Activated naive CD4-positive, alpha-beta T cell treated with anti-CD3 and anti-CD28 coated beads, Interleukin-2, amount 10 ng/mL, durations not matched to agents 7 days and 5 days (primary cell): Measurements from ENCODE around the gene CYP4F3.
A peak's percentile ranks its signal among the peaks of the same experiment; 100 is the strongest.
"Not testable (repeated sequence)": the region's sequence is repeated elsewhere in the genome, so short reads cannot be mapped to it uniquely, and the experiment has no call there.

Experiments
- CTCF ChIA-PET: fragments of 350-600 bp; sonication (Branson Sonifier 250); formaldehyde crosslinking; loops from one replicate; lab custom pipeline; 2021; ENCODE audit warnings: antibody characterized with exemption; lab: Charles Lee
- DNase-seq: peaks from one replicate; pipeline ENCODE4 v3.0.0-alpha.2; 2020
- H3K27ac Mint-ChIP-seq: one replicate; pipeline ENCODE4 v1.8.0; 2021; ENCODE audit warnings: mild to moderate bottlenecking, moderate library complexity, mixed read lengths
- H3K27me3 Mint-ChIP-seq: one replicate; pipeline ENCODE4 v1.8.0; 2021; ENCODE audit warnings: mild to moderate bottlenecking, mixed read lengths
- H3K36me3 Mint-ChIP-seq: one replicate; pipeline ENCODE4 v1.8.0; 2021; ENCODE audit warnings: mixed read lengths
- H3K4me1 Mint-ChIP-seq: one replicate; pipeline ENCODE4 v1.8.0; 2021; ENCODE audit warnings: mixed read lengths
- H3K4me3 Mint-ChIP-seq: one replicate; pipeline ENCODE4 v1.8.0; 2021; ENCODE audit warnings: mild to moderate bottlenecking, moderate library complexity, mixed read lengths
- H3K9me3 Mint-ChIP-seq: one replicate; pipeline ENCODE4 v1.8.0; 2021; ENCODE audit warnings: mixed read lengths

The CYP4F3 gene

GRCh38 chr19:15669440-15669839, 28.7 kb downstream of the CYP4F3 start:
- Mint-ChIP-seq H3K9me3 (no peaks in the 10 kb centered on the region), H3K4me1 (no peaks in the 10 kb centered on the region), H3K27me3 (no peaks in the 10 kb centered on the region), H3K27ac (no peak overlapping the region), H3K36me3 (no peaks in the 10 kb centered on the region), H3K4me3 (no peak overlapping the region)
- no peak for DNase-seq
- CTCF ChIA-PET = no interaction called here

GRCh38 chr19:15669891-15670290, 29.2 kb downstream of the CYP4F3 start:
- Mint-ChIP-seq H3K4me1 (no peaks in the 10 kb centered on the region), H3K27ac (no peak overlapping the region), H3K27me3 (no peaks in the 10 kb centered on the region), H3K4me3 (no peak overlapping the region), H3K36me3 (no peaks in the 10 kb centered on the region), H3K9me3 (no peaks in the 10 kb centered on the region)
- CTCF ChIA-PET = no interaction called here
- DNase-seq = no peak

- no peak for DNase-seq
- H3K27me3 Mint-ChIP-seq = no peaks in the 10 kb centered on the region
- no peaks in the 10 kb centered on the region for H3K9me3 Mint-ChIP-seq
- H3K4me3 Mint-ChIP-seq = no peak overlapping the region
- no peak overlapping the region for H3K27ac Mint-ChIP-seq
- CTCF ChIA-PET = no interaction called here
- H3K4me1 Mint-ChIP-seq = no peaks in the 10 kb centered on the region
- H3K36me3 Mint-ChIP-seq = no peaks in the 10 kb centered on the region
These were observed 30.6 kb downstream of the CYP4F3 start for GRCh38 chr19:15671237-15671821.

GRCh38 chr19:15671891-15672579, 31.3 kb downstream of the CYP4F3 start:
- no peaks in the 10 kb centered on the region for H3K9me3 Mint-ChIP-seq
- CTCF ChIA-PET = no interaction called here
- no peaks in the 10 kb centered on the region for H3K4me1 Mint-ChIP-seq
- no peak for DNase-seq
- H3K36me3 Mint-ChIP-seq = no peaks in the 10 kb centered on the region
- no peak overlapping the region for H3K27ac Mint-ChIP-seq
- no peak overlapping the region for H3K4me3 Mint-ChIP-seq
- no peaks in the 10 kb centered on the region for H3K27me3 Mint-ChIP-seq

GRCh38 chr19:15672580-15673175, 32.0 kb downstream of the CYP4F3 start, which contains the start of gene CYP4F12:
Gene CYP4F12, plus strand, starts transcription at chr19:15673087. Its CDS starts 443 bp downstream, at chr19:15673530.
- Mint-ChIP-seq H3K9me3 (peaks cover 2% of the 10 kb centered on the region), H3K4me1 (no peaks in the 10 kb centered on the region), H3K27me3 (no peaks in the 10 kb centered on the region), H3K4me3 (no peak within 1 kb of the TSS), H3K36me3 (no peaks in the 10 kb centered on the region), H3K27ac (no peak within 1 kb of the TSS)
- CTCF ChIA-PET = no interaction called here
- no peak for DNase-seq

GRCh38 chr19:15673176-15673654, 32.5 kb downstream of the CYP4F3 start:
- CTCF ChIA-PET = no interaction called here
- Mint-ChIP-seq H3K4me1 (no peaks in the 10 kb centered on the region), H3K9me3 (peaks cover 4% of the 10 kb centered on the region), H3K27ac (no peak overlapping the region), H3K36me3 (no peaks in the 10 kb centered on the region), H3K4me3 (no peak overlapping the region), H3K27me3 (no peaks in the 10 kb centered on the region)
- DNase-seq = no peak

- Mint-ChIP-seq H3K4me1 (no peaks in the 10 kb centered on the region), H3K27ac (no peak overlapping the region), H3K4me3 (no peak overlapping the region), H3K9me3 (peaks cover 4% of the 10 kb centered on the region), H3K36me3 (no peaks in the 10 kb centered on the region), H3K27me3 (no peaks in the 10 kb centered on the region)
- CTCF ChIA-PET = no interaction called here
- DNase-seq = no peak
These were observed 34.9 kb downstream of the CYP4F3 start for GRCh38 chr19:15675560-15675959.

- no peak for DNase-seq
- CTCF ChIA-PET = no interaction called here
- no peaks in the 10 kb centered on the region for H3K36me3 Mint-ChIP-seq
- H3K27me3 Mint-ChIP-seq = peaks cover 4% of the 10 kb centered on the region
- H3K4me1 Mint-ChIP-seq = no peaks in the 10 kb centered on the region
- H3K9me3 Mint-ChIP-seq = peaks cover 4% of the 10 kb centered on the region
- H3K27ac Mint-ChIP-seq = no peak overlapping the region
- H3K4me3 Mint-ChIP-seq = no peak overlapping the region
These were observed 38.4 kb downstream of the CYP4F3 start for GRCh38 chr19:15679089-15679488.

GRCh38 chr19:15679865-15680264, 39.2 kb downstream of the CYP4F3 start:
- H3K27ac Mint-ChIP-seq, H3K9me3 Mint-ChIP-seq, CTCF ChIA-PET, DNase-seq, H3K4me3 Mint-ChIP-seq, H3K27me3 Mint-ChIP-seq, H3K4me1 Mint-ChIP-seq, H3K36me3 Mint-ChIP-seq: not testable (repeated sequence)

GRCh38 chr19:15680478-15681322, 40.0 kb downstream of the CYP4F3 start:
- no peaks in the 10 kb centered on the region for H3K36me3 Mint-ChIP-seq
- CTCF ChIA-PET = no interaction called here
- no peaks in the 10 kb centered on the region for H3K4me1 Mint-ChIP-seq
- no peak overlapping the region for H3K4me3 Mint-ChIP-seq
- H3K27ac Mint-ChIP-seq = no peak overlapping the region
- peaks cover 7% of the 10 kb centered on the region for H3K27me3 Mint-ChIP-seq
- peaks cover 4% of the 10 kb centered on the region for H3K9me3 Mint-ChIP-seq
- no peak for DNase-seq

- DNase-seq = no peak
- Mint-ChIP-seq H3K27me3 (peaks cover 19% of the 10 kb centered on the region), H3K36me3 (no peaks in the 10 kb centered on the region), H3K9me3 (no peaks in the 10 kb centered on the region), H3K27ac (no peak overlapping the region), H3K4me3 (no peak overlapping the region), H3K4me1 (no peaks in the 10 kb centered on the region)
- CTCF ChIA-PET = interaction anchor here (1.1 kb wide), 1 partner anchor 56 kb away, joined by 3 read pairs; no protein-coding TSS in a partner anchor
These were observed 42.7 kb downstream of the CYP4F3 start for GRCh38 chr19:15683411-15683810.

GRCh38 chr19:15684828-15685227, 44.1 kb downstream of the CYP4F3 start:
- CTCF ChIA-PET = no interaction called here
- H3K4me1 Mint-ChIP-seq = no peaks in the 10 kb centered on the region
- H3K4me3 Mint-ChIP-seq = no peak overlapping the region
- H3K36me3 Mint-ChIP-seq = no peaks in the 10 kb centered on the region
- DNase-seq = peak; percentile 40
- no peak overlapping the region for H3K27ac Mint-ChIP-seq
- peaks cover 19% of the 10 kb centered on the region for H3K27me3 Mint-ChIP-seq
- no peaks in the 10 kb centered on the region for H3K9me3 Mint-ChIP-seq

- Mint-ChIP-seq H3K4me1 (no peaks in the 10 kb centered on the region), H3K9me3 (no peaks in the 10 kb centered on the region), H3K4me3 (no peak overlapping the region), H3K27ac (no peak overlapping the region), H3K36me3 (no peaks in the 10 kb centered on the region), H3K27me3 (peaks cover 14% of the 10 kb centered on the region)
- no peak for DNase-seq
- CTCF ChIA-PET = no interaction called here
These were observed 56.0 kb downstream of the CYP4F3 start for GRCh38 chr19:15696654-15697194.
